AG10803 (cell line): ENCODE measurements around the gene LHFPL2.

Experiments used
- DNase-seq: peaks from one replicate; pipeline ENCODE4 v3.0.0; 2010; ENCODE audit warnings: low read depth
- H3K4me3 ChIP-seq: 2 replicates; pipeline ENCODE4 v1.5.1; 2011; ENCODE audit warnings: mild to moderate bottlenecking, low read length, control low read depth
- CTCF ChIP-seq: conservative IDR thresholded peaks from 2 replicates; pipeline ENCODE4 v1.5.1; 2011; ENCODE audit warnings: mild to moderate bottlenecking, low read length, control low read depth, inconsistent platforms

Gene LHFPL2

GRCh38 chr5:78501411-78502352 lies 146.9 kb downstream of the LHFPL2 start:
- peak; percentile 69 for DNase-seq
- no peak for TF ChIP-seq CTCF
- no peak overlapping the region for H3K4me3 ChIP-seq

DNA sequence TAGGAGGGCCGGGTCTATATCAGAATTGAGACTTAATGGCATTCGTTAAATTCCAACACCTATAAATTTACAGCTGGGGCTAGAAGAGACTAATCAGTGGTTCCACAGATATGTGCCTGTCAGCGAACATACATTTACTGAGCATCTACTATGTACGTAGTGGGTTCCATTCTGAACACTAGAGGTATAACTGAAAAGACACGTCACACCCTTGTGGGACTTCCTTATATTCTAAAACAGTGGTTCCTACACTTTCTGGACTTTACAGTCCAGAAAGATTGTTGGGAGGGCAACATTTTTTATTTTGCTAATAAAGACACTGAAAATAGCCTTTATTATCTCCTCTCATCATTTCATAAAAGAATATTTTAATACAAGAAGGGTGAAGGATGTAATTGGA lies 147.7 kb downstream of the LHFPL2 start:
- TF ChIP-seq CTCF: no peak
- no peak overlapping the region for H3K4me3 ChIP-seq
- DNase-seq: no peak

DNA sequence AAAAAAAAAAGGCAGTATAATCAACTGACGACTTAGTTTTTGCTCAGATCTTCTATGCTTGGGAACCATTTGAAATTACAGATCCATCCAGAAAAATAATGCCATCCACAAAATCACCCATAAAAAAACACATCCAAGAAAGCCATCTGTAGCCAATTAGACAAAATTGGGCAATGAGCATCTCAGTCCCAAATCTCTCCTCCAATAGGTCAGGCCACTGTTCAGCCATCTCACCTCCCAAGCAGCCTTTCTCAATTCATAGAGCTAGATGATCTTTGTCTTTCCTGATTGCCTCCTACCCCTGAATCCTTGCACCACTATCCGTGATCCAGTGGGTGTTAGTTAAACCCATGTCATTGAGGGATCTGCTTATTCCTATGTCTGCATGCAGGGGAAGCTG lies 148.5 kb downstream of the LHFPL2 start:
- no peak overlapping the region for H3K4me3 ChIP-seq
- peak; percentile 65 for DNase-seq
- no peak for TF ChIP-seq CTCF

- no peak for TF ChIP-seq CTCF
- no peak for DNase-seq
- H3K4me3 ChIP-seq: no peak overlapping the region
Measured at GRCh38 chr5:78499485-78499884, 149.1 kb downstream of the LHFPL2 start.

GRCh38 chr5:78497573-78498533 lies 150.7 kb downstream of the LHFPL2 start:
- no peak for DNase-seq
- H3K4me3 ChIP-seq: no peak overlapping the region
- TF ChIP-seq CTCF: no peak

- no peak for TF ChIP-seq CTCF
- DNase-seq: peak; percentile 40
- no peak overlapping the region for H3K4me3 ChIP-seq
Measured at GRCh38 chr5:78496373-78496772, 152.2 kb downstream of the LHFPL2 start.
